Measurements from ENCODE around the gene DIAPH3. TPM values are rescaled to one million over a fixed set of nuclear protein-coding genes. Genes with fewer than 3 reads are reported as not detected.

Gene DIAPH3
- total RNA-seq, 2 donors from 2014 or later, result 0.27 to 2.4 TPM

DNA sequence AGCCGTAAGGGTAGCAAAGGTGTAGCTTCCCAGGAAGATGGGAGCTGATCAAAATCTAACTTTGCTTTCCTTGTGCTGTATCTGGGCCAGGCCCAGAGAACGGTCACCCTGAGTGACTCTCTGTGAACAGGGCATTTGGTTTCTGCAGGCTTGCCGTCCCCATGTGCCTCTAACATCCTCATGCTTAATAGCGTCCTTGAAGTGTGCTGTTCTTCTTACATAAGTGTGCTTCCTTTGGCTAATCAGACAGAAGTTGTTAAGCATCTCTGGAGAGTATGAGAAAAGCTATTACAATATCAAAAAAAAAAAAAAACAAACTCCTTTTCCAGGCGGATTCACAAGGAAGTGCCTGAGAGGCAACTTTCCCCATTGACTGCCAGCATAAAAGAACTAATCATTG, 503.7 kb downstream of the DIAPH3 start:
- no peak overlapping the region for H3K4me3 ChIP-seq
- DNase-seq (ENCODE audit: low spot score), result no peak
- 87% methylated on average over 5 of the region's 5 CpGs for WGBS
- no peaks in the 10 kb centered on the region for H3K9me3 ChIP-seq
- intact Hi-C loops (cut with DNase I), result no loop called here
- H3K27ac ChIP-seq, result no peak overlapping the region
- no peaks in the 10 kb centered on the region for H3K4me1 ChIP-seq (replicated peaks)
- no peaks in the 10 kb centered on the region for H3K36me3 ChIP-seq
- no peaks in the 10 kb centered on the region for H3K27me3 ChIP-seq (replicated peaks; ENCODE audit: insufficient read depth)
- no peak for TF ChIP-seq POLR2AphosphoS5 (IDR thresholded peaks at IDR 0.05)
- TF ChIP-seq, protein P1, sequence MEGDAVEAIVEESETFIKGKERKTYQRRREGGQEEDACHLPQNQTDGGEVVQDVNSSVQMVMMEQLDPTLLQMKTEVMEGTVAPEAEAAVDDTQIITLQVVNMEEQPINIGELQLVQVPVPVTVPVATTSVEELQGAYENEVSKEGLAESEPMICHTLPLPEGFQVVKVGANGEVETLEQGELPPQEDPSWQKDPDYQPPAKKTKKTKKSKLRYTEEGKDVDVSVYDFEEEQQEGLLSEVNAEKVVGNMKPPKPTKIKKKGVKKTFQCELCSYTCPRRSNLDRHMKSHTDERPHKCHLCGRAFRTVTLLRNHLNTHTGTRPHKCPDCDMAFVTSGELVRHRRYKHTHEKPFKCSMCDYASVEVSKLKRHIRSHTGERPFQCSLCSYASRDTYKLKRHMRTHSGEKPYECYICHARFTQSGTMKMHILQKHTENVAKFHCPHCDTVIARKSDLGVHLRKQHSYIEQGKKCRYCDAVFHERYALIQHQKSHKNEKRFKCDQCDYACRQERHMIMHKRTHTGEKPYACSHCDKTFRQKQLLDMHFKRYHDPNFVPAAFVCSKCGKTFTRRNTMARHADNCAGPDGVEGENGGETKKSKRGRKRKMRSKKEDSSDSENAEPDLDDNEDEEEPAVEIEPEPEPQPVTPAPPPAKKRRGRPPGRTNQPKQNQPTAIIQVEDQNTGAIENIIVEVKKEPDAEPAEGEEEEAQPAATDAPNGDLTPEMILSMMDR (IDR thresholded peaks at IDR 0.05), result no peak
- TF ChIP-seq POLR2A (IDR thresholded peaks at IDR 0.05), result no peak

DNA sequence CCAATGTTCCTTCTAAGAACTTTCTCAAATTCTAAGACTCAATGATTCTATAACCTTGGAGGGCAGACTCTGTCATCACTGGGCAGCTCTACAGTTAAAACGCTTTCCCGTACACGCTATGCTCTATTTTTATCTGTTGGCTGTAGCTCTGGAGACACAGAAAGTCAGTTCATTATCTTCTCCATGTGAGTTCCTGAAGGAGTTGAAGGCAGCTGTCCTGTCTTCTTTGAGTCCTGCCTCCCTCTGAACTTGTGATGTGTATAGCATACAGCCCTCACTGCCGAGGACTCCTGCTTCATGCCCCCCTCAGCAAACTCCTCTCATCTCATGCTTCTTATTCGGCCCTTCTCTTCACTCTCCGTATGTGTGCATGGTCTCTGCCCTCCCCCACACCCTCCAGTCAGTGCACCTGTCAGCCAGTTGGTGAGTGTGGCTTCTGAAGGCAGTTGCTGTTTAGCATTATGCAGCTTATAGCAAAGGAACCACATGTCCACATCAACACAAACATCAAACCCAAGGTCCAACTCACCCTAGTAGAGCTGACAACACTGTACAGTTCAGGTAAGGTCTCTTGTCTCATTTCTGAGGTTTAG, 504.9 kb downstream of the DIAPH3 start:
- Histone ChIP-seq H3K9me3 (no peaks in the 10 kb centered on the region), H3K36me3 (no peaks in the 10 kb centered on the region), H3K4me3 (no peak overlapping the region), H3K27me3 (replicated peaks; ENCODE audit: insufficient read depth) (no peaks in the 10 kb centered on the region), H3K27ac (no peak overlapping the region), H3K4me1 (replicated peaks) (no peaks in the 10 kb centered on the region)
- TF ChIP-seq POLR2AphosphoS5 (IDR thresholded peaks at IDR 0.05), result no peak
- TF ChIP-seq, protein P1 (IDR thresholded peaks at IDR 0.05), result no peak
- TF ChIP-seq POLR2A (IDR thresholded peaks at IDR 0.05), result no peak
- intact Hi-C loops (cut with DNase I), result no loop called here
- no peak for DNase-seq (ENCODE audit: low spot score)
- 63% methylated on average over 6 of the region's 6 CpGs for WGBS

DNA sequence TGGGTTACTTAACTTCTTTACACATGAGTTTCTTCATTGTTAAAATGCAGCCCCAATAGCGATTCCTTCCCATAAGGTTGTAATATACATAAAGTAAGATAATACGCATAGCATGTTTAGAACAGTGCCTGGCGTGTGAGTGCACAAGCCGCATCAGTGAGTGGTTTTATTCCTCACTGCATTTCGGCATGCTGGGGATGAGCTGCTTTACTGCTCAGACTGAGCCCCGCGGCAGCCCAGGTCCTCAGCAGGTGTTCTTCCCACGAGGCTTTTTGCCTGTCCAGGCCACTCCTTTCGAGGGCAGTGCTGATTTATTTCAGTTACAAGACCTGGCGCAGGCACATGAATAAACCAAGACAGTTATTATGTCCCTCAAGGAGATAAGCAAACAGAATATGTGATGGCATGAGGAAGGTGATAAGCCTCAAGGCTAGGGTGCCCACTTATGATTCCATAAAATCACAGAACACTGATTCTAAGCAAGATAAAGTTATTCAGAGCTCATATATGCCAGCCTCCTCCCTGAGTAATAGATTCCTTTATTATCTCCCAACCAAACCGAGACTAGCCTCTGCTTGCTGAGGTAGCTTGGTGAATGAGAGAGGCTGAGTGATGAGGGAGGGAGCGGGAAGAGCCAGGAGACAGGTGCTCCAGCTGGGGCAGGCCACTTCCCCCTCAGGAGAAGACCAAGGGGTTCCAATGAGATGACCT, 505.5 kb downstream of the DIAPH3 start:
- Histone ChIP-seq H3K4me1 (replicated peaks) (no peaks in the 10 kb centered on the region), H3K36me3 (no peaks in the 10 kb centered on the region), H3K9me3 (no peaks in the 10 kb centered on the region), H3K4me3 (no peak overlapping the region), H3K27ac (no peak overlapping the region), H3K27me3 (replicated peaks; ENCODE audit: insufficient read depth) (no peaks in the 10 kb centered on the region)
- 47% methylated on average over 12 of the region's 12 CpGs for WGBS
- intact Hi-C loops (cut with DNase I), result no loop called here
- TF ChIP-seq POLR2AphosphoS5 (IDR thresholded peaks at IDR 0.05) (no peak), POLR2A (IDR thresholded peaks at IDR 0.05) (no peak)
- TF ChIP-seq, protein P1 (IDR thresholded peaks at IDR 0.05), result no peak
- DNase-seq (ENCODE audit: low spot score), result no peak

DNA sequence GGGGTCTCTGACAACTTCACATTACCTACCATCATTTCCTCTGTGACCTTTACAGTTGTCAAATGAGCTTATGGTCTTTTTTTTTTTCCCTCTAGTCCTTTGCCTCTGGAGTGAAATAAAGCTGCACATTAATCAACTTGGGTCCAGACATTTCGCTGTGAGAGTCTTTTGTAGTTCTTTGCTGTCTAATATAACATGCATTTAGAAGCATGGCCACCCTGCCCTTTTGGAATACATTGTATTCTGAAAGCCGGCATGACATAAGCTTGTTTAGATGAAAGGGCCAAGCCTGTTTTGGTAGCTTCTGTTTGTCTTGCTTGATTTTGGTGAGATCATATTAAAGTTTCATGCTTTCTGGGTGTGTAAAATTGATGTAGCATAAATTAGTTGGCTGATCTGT, 509.8 kb downstream of the DIAPH3 start:
- no peaks in the 10 kb centered on the region for H3K4me1 ChIP-seq (replicated peaks)
- no peak overlapping the region for H3K27ac ChIP-seq
- H3K4me3 ChIP-seq, result no peak overlapping the region
- DNase-seq (ENCODE audit: low spot score), result no peak
- WGBS, result 88% methylated on average over 2 of the region's 2 CpGs
- no peaks in the 10 kb centered on the region for H3K36me3 ChIP-seq
- intact Hi-C loops (cut with DNase I), result no loop called here
- no peaks in the 10 kb centered on the region for H3K27me3 ChIP-seq (replicated peaks; ENCODE audit: insufficient read depth)
- TF ChIP-seq, protein P1 (IDR thresholded peaks at IDR 0.05), result no peak
- TF ChIP-seq POLR2AphosphoS5 (IDR thresholded peaks at IDR 0.05), result no peak
- H3K9me3 ChIP-seq, result no peaks in the 10 kb centered on the region

DNA sequence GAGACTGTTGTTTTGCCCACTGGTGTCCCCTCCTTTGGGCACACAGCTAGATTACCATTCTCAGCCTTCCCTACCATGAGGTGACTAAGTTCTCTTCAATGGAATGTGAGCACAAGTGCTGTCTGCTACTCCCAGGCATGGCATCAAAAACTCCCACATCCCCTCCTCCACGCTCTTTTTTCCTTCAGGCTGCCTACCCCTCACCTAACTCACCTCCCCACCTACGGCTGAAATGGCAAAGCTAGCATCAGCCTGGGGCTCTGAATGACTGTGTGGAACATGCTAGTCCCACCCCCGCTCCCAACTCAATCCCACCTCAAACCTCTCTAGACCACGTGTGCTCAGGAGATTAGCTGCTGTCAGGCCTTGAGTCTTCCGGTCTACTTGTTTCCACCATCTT, 512.2 kb downstream of the DIAPH3 start:
- Histone ChIP-seq H3K36me3 (no peaks in the 10 kb centered on the region), H3K4me1 (replicated peaks) (no peaks in the 10 kb centered on the region)
- intact Hi-C loops (cut with DNase I), result no loop called here

More for the DNA sequence above, 512.2 kb downstream of the DIAPH3 start:
- Histone ChIP-seq H3K9me3 (no peaks in the 10 kb centered on the region), H3K27me3 (replicated peaks; ENCODE audit: insufficient read depth) (no peaks in the 10 kb centered on the region), H3K27ac (no peak overlapping the region), H3K4me3 (no peak overlapping the region)
- DNase-seq (ENCODE audit: low spot score), result no peak
- TF ChIP-seq POLR2A (IDR thresholded peaks at IDR 0.05) (no peak), POLR2AphosphoS5 (IDR thresholded peaks at IDR 0.05) (no peak)
- TF ChIP-seq, protein P1 (IDR thresholded peaks at IDR 0.05), result no peak
- 88% methylated on average over 5 of the region's 5 CpGs for WGBS

Measured in prostate gland (tissue), 2 donors.